Astrocyte (in vitro differentiated cells and primary cell): ENCODE measurements around the gene PRR15.

Experiments
- CTCF ChIP-seq: IDR thresholded peaks from 2 replicates; pipeline ENCODE4 v1.5.1; 2011; ENCODE audit warnings: low read depth, mild to moderate bottlenecking, inconsistent platforms, low read length, moderate library complexity; ENCODE audit not compliant: insufficient read depth
- EZH2 ChIP-seq: IDR thresholded peaks from 2 replicates; pipeline ENCODE4 v1.6.1; 2012; ENCODE audit warnings: mild to moderate bottlenecking, low read length, inconsistent platforms; ENCODE audit not compliant: insufficient read depth

- TF ChIP-seq CTCF (no peak), EZH2 (no peak)
These were observed 36.0 kb upstream of the PRR15 start for GRCh38 chr7:29527505-29528108.
